HG03342 (cell line): ENCODE measurements around the gene DAPP1.
A peak's percentile ranks its signal among the peaks of the same experiment; 100 is the strongest.

Experiments used
- ATAC-seq: cut with Tn5 transposase; IDR thresholded peaks from one replicate; pipeline ENCODE4 v1.9.1; 2021; ENCODE audit warnings: mild to moderate bottlenecking, moderate library complexity; ENCODE audit not compliant: unreplicated experiment

Gene DAPP1

DNA sequence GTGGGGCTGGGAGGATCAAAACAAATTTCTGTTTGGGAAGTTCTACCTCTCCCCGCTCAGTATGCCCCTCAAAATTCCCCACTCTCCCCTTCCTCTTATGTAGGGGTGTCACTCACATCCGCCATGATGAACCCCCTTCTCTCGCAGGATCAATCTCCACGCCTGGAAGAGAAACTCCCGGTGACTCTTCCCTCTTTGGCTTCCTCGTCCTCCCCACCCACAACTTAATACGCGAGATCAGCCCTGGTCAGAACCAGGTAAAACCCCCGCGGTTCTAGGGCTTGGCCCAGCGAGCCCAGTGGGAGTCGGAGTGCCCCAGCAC is 77.2 kb downstream of the DAPP1 start:
- no peak for ATAC-seq

DNA sequence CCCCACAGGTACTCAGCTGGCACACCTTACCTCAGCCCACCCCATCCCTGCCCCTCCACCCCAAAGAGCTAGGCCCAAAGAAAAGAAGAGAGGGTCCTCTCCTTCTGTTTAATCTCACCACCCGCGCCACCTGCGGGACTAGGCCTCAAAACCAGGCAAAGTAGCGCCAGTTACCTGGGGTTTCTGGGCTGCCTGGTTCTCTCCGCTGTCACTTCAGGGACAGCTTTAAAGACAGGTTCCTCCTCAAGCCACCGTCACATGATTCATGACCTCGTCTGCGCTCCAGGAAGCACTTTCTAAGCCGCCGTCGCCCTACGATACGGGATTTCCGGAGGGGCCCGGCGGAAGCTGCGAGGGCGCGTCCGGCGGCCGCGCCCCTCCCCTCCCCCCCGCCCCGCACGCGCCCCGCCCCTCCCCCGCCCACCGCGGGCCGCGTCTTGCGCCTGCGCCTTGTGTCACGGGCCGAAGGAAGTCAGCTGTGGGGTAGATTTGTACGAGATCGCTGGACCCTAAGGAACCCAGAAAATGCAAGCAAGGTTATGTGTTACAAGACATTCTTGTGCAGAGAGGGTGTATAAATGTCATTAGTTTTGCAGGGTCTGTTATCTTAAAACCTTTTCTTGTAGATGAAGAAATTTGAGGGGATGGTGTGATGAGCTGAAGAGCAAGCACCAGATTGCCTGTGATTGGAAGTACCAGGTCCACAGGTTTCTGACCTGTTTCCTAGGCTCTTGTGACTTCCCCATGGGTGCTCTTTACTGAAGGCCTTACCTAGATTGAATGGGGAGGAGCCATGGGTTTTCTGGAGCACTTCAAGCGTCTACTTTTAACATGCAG is 77.8 kb downstream of the DAPP1 start, which contains the start of gene LAMTOR3:
Gene LAMTOR3 (minus strand): TSS at position 267 of the 837 bp plus-strand sequence. CDS start 464 bp downstream, outside the sequence.
- peak; percentile 100 for ATAC-seq

DNA sequence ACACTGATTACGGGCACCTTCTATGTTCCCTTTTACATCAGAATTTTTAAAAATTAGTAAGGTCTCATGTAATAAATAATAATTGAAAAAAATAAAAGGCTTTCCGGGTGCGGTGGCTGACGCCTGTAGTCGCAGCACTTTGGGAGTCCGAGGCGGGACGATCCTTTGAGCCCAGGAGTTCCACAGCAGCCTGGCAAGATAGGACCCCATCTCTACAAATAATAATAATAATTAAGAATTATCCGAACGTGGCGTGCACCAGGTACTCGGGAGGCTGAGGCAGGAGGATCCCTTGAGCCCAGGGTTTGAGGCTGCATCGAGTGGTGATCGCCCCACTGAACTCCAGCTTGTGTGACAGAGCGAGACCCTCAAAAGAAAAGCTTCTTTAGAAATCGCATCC is 78.4 kb downstream of the DAPP1 start:
- ATAC-seq, result no peak

DNA sequence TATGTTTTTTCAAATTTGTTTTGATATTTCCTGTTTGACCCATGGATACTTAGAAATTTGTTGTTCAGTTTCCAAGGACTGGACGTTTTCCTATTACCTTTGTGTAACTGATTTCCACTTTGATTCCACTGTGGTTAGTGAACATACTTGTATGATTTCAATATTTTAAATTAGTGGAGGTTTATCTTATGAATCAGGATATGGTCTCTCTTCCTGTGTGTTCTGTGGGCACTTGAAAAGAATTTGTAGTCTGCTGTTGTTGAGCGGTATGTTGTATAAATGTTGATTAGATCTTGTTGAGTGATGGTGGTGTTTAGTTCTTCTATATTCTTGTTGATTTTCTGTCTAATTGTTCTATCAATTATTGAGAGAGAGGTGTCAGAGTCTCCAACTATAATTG is 98.8 kb downstream of the DAPP1 start:
- no peak for ATAC-seq

DNA sequence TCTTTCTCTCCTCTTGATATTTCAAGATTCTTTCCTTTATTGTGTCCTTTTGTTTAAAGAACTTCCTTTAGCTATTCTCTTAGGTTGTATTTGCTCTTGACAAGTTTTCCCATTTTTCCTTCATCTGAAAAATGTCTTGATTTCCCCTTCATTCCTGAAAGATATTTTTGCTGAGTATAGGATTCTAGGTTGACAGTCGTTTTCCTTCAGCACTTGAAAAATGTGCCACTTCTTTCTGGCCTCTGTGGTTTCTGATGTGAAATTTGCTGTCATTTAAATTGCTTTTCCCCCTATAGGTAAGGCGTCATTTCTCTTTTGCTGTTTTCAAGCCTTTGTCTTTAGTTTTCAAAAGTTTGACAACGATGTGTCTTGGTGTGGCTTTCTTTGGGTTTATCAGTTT is 100.9 kb downstream of the DAPP1 start:
- ATAC-seq, result no peak

DNA sequence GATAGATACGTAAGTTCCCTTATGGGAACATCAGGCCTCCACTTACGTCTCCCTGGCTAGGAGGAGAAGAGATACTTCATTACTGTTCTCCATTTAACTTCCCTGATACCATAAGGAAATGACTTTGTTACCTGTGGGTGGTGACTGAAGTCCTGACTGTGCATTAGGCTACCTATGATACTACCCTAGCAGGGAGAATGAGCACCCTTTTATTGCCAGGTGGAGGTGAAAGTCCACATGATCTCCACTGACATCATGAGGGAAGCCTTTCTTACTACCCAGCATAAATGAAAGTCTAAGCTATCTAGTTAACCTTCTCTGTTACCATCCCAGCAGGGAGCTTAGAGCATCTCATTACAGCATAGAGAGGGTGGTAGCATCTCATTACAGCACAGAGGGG is 102.0 kb downstream of the DAPP1 start:
- ATAC-seq, result no peak
